GOT3 (cell line): ENCODE measurements around the gene SRGAP1.

ENCODE experiments used
- DNase-seq: peaks from one replicate; lab custom pipeline; 2025; ENCODE audit warnings: mixed read lengths; lab: John Stamatoyannopoulos, UW

The SRGAP1 gene

GRCh38 chr12:63906876-63907275, 62.4 kb downstream of the SRGAP1 start:
- no peak for DNase-seq

- DNase-seq = no peak
These were observed 63.1 kb downstream of the SRGAP1 start for GRCh38 chr12:63907561-63907960.

GRCh38 chr12:63909746-63910145, 65.2 kb downstream of the SRGAP1 start:
- DNase-seq = no peak

- DNase-seq = no peak
These were observed 66.8 kb downstream of the SRGAP1 start for GRCh38 chr12:63911341-63911740.

GRCh38 chr12:63912651-63913050, 68.2 kb downstream of the SRGAP1 start:
- no peak for DNase-seq

- DNase-seq = no peak
These were observed 69.4 kb downstream of the SRGAP1 start for GRCh38 chr12:63913929-63914328.

GRCh38 chr12:63915105-63915800, 70.8 kb downstream of the SRGAP1 start:
- DNase-seq = no peak

GRCh38 chr12:63916561-63917476, 72.3 kb downstream of the SRGAP1 start:
- DNase-seq = no peak

- no peak for DNase-seq
These were observed 73.0 kb downstream of the SRGAP1 start for GRCh38 chr12:63917477-63917862.

- no peak for DNase-seq
These were observed 73.6 kb downstream of the SRGAP1 start for GRCh38 chr12:63917864-63918799.

- no peak for DNase-seq
These were observed 74.3 kb downstream of the SRGAP1 start for GRCh38 chr12:63918800-63919300.

- DNase-seq = no peak
These were observed 75.3 kb downstream of the SRGAP1 start for GRCh38 chr12:63919756-63920155.

- no peak for DNase-seq
These were observed 76.7 kb downstream of the SRGAP1 start for GRCh38 chr12:63921157-63921556.

- DNase-seq = no peak
These were observed 78.0 kb downstream of the SRGAP1 start for GRCh38 chr12:63922474-63922873.

- no peak for DNase-seq
These were observed 80.3 kb downstream of the SRGAP1 start for GRCh38 chr12:63924781-63925180.

- no peak for DNase-seq
These were observed 83.0 kb downstream of the SRGAP1 start for GRCh38 chr12:63927511-63927910.

- DNase-seq = no peak
These were observed 83.8 kb downstream of the SRGAP1 start for GRCh38 chr12:63928305-63928704.

- DNase-seq = no peak
These were observed 84.9 kb downstream of the SRGAP1 start for GRCh38 chr12:63929426-63929825.

- DNase-seq = no peak
These were observed 86.5 kb downstream of the SRGAP1 start for GRCh38 chr12:63930971-63931370.

GRCh38 chr12:63931703-63932102, 87.2 kb downstream of the SRGAP1 start:
- DNase-seq = no peak

GRCh38 chr12:63934936-63935335, 90.4 kb downstream of the SRGAP1 start:
- no peak for DNase-seq

- no peak for DNase-seq
These were observed 90.9 kb downstream of the SRGAP1 start for GRCh38 chr12:63935361-63935760.
